ENCODE data around the gene ODAD2.

Gene ODAD2

DNA sequence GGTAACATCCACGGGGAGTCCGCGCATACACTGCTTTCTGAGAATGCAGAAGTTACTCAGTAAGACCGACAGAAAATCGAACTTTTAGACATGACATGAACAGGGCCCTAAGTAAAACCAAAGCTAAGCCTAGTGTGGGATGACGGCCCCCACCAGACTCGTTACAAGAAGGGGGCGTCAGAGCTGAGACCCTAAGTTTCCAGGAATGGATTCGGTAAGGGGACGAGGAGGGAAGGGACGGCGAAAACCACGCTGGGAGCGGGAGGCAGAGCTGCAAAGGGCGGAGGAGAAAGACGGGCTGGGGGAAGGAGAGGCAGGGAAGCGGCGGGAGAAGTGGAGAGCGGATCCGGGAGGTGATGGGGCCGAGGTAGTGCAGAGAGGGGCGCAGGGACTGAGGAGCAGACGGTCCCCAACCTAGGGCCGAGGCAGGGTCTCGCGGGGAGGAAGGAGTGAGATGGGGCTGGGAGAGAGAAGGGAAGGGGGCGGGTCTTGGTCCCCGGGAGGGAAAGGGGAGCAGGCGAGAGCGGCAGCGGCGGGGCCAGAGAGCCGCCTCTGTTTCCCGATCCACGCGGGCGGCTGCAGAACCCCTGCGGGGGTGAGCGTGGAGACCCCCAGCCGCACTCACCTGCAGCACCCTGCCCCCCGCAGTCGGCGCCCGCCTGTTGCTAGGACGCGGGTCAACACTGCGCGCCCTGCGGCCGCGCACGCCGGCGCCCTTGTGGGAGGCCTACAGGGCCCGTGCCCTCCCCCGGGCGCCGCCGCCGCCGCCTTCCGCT, 513 bp downstream of the ODAD2 start (continued):
- TF ChIP-seq KLF16 (tag by site-specific recombination; IDR thresholded peaks at IDR 0.05) (peak; percentile 78; the same call in 1 of the 2 replicates), SP3 (tag by site-specific recombination; IDR thresholded peaks at IDR 0.05) (peak; percentile 65), ZNF404 (tag by site-specific recombination; IDR thresholded peaks at IDR 0.05) (no peak), ZNF335 (tag by site-specific recombination; conservative IDR thresholded peaks at IDR 0.05) (peak; percentile 79), ZNF433 (tag by site-specific recombination; IDR thresholded peaks at IDR 0.05; ENCODE audit: low read depth) (no peak), ZNF341 (tag by site-specific recombination; IDR thresholded peaks at IDR 0.05; ENCODE audit: low read depth) (peak; percentile 63; the same call in 1 of the 2 replicates), ZFP69B (tag by site-specific recombination; IDR thresholded peaks at IDR 0.05) (peak; percentile 17; the same call in 1 of the 2 replicates), BCL11B (tag by site-specific recombination; IDR thresholded peaks at IDR 0.05; ENCODE audit: low read depth) (peak; percentile 13; the same call in 1 of the 2 replicates), YY2 (tag by site-specific recombination; IDR thresholded peaks at IDR 0.05) (no peak), ZEB2 (tag by site-specific recombination; IDR thresholded peaks at IDR 0.05) (peak; percentile 63), ZNF596 (tag by site-specific recombination; IDR thresholded peaks at IDR 0.05) (peak; percentile 50; the same call in 1 of the 2 replicates), ZFP41 (tag by site-specific recombination; IDR thresholded peaks at IDR 0.05; ENCODE audit: borderline replicate concordance) (peak; percentile 11; the same call in 1 of the 2 replicates), HOXC10 (CRISPR knock-in tag; IDR thresholded peaks at IDR 0.05) (no peak), GLIS1 (tag by site-specific recombination; IDR thresholded peaks at IDR 0.05) (peak; percentile 100), ZNF768 (tag by site-specific recombination; IDR thresholded peaks at IDR 0.05) (no peak), HOXD13 (CRISPR knock-in tag; IDR thresholded peaks at IDR 0.05; ENCODE audit: borderline replicate concordance) (no peak), ZNF501 (tag by site-specific recombination; IDR thresholded peaks at IDR 0.05) (peak; percentile 98), ZNF777 (tag by site-specific recombination; IDR thresholded peaks at IDR 0.05; ENCODE audit: borderline replicate concordance) (no peak), ZNF549 (tag by site-specific recombination; IDR thresholded peaks at IDR 0.05) (0 out of 2 replicates have a peak, but pooled peaks have one; percentile 24), ZSCAN23 (tag by site-specific recombination; IDR thresholded peaks at IDR 0.05) (no peak), ZBTB20 (tag by site-specific recombination; IDR thresholded peaks at IDR 0.05) (peak; percentile 92), KLF8 (tag by site-specific recombination; IDR thresholded peaks at IDR 0.05) (peak; percentile 69; the same call in 1 of the 2 replicates), ZNF391 (tag by site-specific recombination; IDR thresholded peaks at IDR 0.05; ENCODE audit: borderline replicate concordance, low read depth) (peak; percentile 31; the same call in 1 of the 2 replicates), ZNF571 (tag by site-specific recombination; IDR thresholded peaks at IDR 0.05) (no peak), ZNF202 (tag by site-specific recombination; IDR thresholded peaks at IDR 0.05; ENCODE audit: borderline replicate concordance) (peak; percentile 96), OVOL3 (tag by site-specific recombination; IDR thresholded peaks at IDR 0.05) (no peak), ZSCAN30 (tag by site-specific recombination; IDR thresholded peaks at IDR 0.05) (peak; percentile 89), GFI1B (tag by site-specific recombination; IDR thresholded peaks at IDR 0.05) (no peak)
- TF ChIP-seq, protein P1, sequence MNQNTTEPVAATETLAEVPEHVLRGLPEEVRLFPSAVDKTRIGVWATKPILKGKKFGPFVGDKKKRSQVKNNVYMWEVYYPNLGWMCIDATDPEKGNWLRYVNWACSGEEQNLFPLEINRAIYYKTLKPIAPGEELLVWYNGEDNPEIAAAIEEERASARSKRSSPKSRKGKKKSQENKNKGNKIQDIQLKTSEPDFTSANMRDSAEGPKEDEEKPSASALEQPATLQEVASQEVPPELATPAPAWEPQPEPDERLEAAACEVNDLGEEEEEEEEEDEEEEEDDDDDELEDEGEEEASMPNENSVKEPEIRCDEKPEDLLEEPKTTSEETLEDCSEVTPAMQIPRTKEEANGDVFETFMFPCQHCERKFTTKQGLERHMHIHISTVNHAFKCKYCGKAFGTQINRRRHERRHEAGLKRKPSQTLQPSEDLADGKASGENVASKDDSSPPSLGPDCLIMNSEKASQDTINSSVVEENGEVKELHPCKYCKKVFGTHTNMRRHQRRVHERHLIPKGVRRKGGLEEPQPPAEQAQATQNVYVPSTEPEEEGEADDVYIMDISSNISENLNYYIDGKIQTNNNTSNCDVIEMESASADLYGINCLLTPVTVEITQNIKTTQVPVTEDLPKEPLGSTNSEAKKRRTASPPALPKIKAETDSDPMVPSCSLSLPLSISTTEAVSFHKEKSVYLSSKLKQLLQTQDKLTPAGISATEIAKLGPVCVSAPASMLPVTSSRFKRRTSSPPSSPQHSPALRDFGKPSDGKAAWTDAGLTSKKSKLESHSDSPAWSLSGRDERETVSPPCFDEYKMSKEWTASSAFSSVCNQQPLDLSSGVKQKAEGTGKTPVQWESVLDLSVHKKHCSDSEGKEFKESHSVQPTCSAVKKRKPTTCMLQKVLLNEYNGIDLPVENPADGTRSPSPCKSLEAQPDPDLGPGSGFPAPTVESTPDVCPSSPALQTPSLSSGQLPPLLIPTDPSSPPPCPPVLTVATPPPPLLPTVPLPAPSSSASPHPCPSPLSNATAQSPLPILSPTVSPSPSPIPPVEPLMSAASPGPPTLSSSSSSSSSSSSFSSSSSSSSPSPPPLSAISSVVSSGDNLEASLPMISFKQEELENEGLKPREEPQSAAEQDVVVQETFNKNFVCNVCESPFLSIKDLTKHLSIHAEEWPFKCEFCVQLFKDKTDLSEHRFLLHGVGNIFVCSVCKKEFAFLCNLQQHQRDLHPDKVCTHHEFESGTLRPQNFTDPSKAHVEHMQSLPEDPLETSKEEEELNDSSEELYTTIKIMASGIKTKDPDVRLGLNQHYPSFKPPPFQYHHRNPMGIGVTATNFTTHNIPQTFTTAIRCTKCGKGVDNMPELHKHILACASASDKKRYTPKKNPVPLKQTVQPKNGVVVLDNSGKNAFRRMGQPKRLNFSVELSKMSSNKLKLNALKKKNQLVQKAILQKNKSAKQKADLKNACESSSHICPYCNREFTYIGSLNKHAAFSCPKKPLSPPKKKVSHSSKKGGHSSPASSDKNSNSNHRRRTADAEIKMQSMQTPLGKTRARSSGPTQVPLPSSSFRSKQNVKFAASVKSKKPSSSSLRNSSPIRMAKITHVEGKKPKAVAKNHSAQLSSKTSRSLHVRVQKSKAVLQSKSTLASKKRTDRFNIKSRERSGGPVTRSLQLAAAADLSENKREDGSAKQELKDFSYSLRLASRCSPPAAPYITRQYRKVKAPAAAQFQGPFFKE (tag by site-specific recombination; IDR thresholded peaks at IDR 0.05; ENCODE audit: borderline replicate concordance), result no peak
- TF ChIP-seq, protein P2, sequence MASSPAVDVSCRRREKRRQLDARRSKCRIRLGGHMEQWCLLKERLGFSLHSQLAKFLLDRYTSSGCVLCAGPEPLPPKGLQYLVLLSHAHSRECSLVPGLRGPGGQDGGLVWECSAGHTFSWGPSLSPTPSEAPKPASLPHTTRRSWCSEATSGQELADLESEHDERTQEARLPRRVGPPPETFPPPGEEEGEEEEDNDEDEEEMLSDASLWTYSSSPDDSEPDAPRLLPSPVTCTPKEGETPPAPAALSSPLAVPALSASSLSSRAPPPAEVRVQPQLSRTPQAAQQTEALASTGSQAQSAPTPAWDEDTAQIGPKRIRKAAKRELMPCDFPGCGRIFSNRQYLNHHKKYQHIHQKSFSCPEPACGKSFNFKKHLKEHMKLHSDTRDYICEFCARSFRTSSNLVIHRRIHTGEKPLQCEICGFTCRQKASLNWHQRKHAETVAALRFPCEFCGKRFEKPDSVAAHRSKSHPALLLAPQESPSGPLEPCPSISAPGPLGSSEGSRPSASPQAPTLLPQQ (tag by site-specific recombination; IDR thresholded peaks at IDR 0.05), result peak; percentile 52; the same call in 1 of the 2 replicates
- TF ChIP-seq, protein P3, sequence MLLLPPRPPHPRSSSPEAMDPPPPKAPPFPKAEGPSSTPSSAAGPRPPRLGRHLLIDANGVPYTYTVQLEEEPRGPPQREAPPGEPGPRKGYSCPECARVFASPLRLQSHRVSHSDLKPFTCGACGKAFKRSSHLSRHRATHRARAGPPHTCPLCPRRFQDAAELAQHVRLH (tag by site-specific recombination; IDR thresholded peaks at IDR 0.05), result no peak
- TF ChIP-seq, protein P4, sequence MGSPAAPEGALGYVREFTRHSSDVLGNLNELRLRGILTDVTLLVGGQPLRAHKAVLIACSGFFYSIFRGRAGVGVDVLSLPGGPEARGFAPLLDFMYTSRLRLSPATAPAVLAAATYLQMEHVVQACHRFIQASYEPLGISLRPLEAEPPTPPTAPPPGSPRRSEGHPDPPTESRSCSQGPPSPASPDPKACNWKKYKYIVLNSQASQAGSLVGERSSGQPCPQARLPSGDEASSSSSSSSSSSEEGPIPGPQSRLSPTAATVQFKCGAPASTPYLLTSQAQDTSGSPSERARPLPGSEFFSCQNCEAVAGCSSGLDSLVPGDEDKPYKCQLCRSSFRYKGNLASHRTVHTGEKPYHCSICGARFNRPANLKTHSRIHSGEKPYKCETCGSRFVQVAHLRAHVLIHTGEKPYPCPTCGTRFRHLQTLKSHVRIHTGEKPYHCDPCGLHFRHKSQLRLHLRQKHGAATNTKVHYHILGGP (tag by site-specific recombination; IDR thresholded peaks at IDR 0.05), result 0 out of 2 replicates have a peak, but pooled peaks have one; percentile 49

Data from HEK293 (cell line).